ENCODE measurements around the gene PAOX. TPM values are rescaled to one million over a fixed set of nuclear protein-coding genes. Genes with fewer than 3 reads are reported as not detected.
A peak's percentile ranks its signal among the peaks of the same experiment; 100 is the strongest.

Gene PAOX
- total RNA-seq, 4 donors from 2014 or later, result 3.5 to 11.0 (median 9.9) TPM

DNA sequence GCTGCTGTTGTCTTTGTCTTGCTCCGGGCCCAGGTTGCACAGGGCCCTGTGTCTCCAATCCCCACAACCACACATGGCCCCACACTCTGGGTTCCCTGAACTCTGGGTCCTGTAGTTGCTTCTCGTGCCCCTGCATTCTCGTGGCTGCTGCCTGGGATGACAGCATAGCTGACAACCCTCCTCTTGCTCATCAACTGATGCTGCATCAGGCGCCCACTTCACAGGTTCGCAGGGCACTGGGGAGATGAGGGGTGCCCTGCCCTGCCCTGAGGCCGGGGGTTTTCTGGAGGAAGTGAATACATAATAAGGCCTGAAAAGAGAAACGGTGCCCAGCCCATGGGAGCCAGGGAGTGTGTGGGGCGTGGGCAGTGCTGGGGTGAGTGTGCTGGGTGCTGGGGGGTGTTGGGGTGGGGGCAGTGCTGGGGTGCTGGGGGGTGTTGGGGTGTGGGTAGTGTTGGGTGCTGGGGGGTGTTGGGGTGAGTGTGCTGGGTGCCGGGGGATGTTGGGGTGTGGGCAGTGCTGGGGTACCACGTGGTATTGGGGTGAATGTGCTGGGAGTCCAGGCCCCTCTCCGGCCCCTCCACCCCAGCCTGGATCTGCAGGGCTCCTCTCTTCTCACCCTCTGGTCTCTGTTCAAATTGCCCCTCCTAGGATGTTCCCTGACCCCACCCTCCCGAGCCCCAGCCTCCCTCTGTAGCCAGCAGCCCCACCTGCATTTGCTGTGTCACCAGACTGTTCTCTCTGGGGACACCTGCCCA lies 12.9 kb downstream of the PAOX start:
- 90 to 91% methylated on average over 10 to 12 of the region's 12 CpGs for WGBS, 2 donors
- TF ChIP-seq, protein P1, sequence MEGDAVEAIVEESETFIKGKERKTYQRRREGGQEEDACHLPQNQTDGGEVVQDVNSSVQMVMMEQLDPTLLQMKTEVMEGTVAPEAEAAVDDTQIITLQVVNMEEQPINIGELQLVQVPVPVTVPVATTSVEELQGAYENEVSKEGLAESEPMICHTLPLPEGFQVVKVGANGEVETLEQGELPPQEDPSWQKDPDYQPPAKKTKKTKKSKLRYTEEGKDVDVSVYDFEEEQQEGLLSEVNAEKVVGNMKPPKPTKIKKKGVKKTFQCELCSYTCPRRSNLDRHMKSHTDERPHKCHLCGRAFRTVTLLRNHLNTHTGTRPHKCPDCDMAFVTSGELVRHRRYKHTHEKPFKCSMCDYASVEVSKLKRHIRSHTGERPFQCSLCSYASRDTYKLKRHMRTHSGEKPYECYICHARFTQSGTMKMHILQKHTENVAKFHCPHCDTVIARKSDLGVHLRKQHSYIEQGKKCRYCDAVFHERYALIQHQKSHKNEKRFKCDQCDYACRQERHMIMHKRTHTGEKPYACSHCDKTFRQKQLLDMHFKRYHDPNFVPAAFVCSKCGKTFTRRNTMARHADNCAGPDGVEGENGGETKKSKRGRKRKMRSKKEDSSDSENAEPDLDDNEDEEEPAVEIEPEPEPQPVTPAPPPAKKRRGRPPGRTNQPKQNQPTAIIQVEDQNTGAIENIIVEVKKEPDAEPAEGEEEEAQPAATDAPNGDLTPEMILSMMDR (IDR thresholded peaks at IDR 0.05), result no peak
- no peak for TF ChIP-seq POLR2A (IDR thresholded peaks at IDR 0.05)
- Histone ChIP-seq H3K9me3 (no peaks in the 10 kb centered on the region), H3K36me3 (no peaks in the 10 kb centered on the region), H3K27me3 (no peaks in the 10 kb centered on the region), H3K27ac (no peak overlapping the region), H3K4me3 (replicated peaks in 1 of 3) (no peak overlapping the region), H3K4me1 (peaks cover 14 to 15% of the 10 kb centered on the region in 2 donors)
- DNase-seq, result no peak
- intact Hi-C loops (cut with DNase I), result no loop called here

DNA sequence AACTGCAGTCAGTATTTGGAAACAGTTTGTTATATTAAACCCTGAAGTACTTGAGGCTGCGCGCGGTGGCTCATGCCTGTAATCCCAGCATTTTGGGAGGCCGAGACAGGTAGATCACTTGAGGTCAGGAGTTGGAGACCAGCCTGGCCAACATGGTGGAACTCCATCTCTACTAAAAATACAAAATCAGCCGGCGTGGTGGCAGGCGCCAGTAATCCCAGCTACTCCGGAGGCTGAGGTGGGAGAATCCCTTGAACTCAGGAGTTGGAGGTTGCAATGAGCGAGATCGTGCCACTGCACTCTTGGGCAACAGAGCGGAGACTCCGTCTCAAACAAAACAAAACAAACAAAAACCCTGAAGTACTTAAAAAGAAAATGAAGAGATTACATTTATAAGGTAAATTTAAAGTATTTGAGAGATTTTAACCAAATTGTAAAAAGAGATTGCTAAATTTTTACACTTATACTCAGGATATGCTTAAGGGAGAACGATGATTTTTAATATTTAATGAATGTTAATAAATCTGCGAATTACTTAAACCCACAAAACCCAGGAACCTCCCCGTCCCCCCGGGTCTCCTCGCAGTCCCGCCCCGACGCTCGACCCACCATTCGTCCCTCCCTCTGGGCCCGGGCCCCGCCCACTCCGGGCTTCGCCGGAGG lies 14.5 kb downstream of the PAOX start:
- Histone ChIP-seq H3K27me3 (no peaks in the 10 kb centered on the region), H3K27ac (peak overlapping the region; percentile 0 to 62 (median 42)), H3K36me3 (peaks cover 0 to 4% of the 10 kb centered on the region in 2 donors), H3K4me1 (peaks cover 14 to 15% of the 10 kb centered on the region in 2 donors), H3K4me3 (replicated peaks in 1 of 3) (peak overlapping the region in 1 of 3 donors; percentile 70), H3K9me3 (no peaks in the 10 kb centered on the region)
- WGBS, 2 donors, result 19 to 24% methylated on average over 27 of the region's 27 CpGs
- intact Hi-C loops (cut with DNase I), result no loop called here
- no peak for TF ChIP-seq POLR2A (IDR thresholded peaks at IDR 0.05)
- TF ChIP-seq, protein P1 (IDR thresholded peaks at IDR 0.05), result no peak
- peak; percentile 56 to 58 for DNase-seq

DNA sequence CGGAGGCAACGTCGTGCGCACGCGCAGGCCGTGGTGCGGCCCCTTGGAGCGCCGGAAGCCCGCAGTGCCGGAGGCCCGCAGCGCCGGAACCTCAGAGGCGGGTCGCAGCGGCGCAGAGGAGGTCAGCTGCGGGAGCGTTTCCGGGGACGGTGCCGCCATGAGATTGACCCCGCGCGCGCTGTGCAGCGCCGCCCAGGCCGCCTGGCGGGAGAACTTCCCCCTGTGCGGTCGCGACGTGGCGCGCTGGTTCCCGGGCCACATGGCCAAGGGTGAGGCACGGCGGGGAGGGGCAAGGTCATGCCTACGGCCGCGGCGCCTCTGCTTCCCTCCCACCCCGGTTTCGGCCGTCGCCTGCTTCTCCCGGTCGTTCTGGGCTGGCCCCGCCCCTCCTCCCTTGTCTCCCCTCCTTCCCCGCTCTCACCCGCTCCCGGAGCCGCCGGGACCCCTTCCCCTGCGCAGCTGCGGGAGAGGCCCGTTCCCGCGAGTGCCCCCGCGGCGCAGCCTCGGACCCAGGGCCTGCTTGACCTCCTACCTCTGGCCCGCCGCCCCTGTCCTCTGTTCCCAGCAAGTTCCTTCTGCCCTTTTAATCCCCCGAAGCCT lies 15.1 kb downstream of the PAOX start, which contains the start of gene MTG1:
Gene MTG1, plus strand, starts transcription at position 94 of the 600 bp plus-strand sequence. Its CDS starts 64 bp downstream, at position 158.
- Histone ChIP-seq H3K27ac (peak within 1 kb of the TSS; percentile 0 to 67 (median 62)), H3K9me3 (no peaks in the 10 kb centered on the region), H3K27me3 (no peaks in the 10 kb centered on the region), H3K4me1 (peaks cover 14 to 15% of the 10 kb centered on the region in 2 donors), H3K36me3 (peaks cover 0 to 9% of the 10 kb centered on the region in 2 donors), H3K4me3 (replicated peaks in 1 of 3) (peak within 1 kb of the TSS; percentile 70 to 91 (median 77))
- TF ChIP-seq, protein P1 (IDR thresholded peaks at IDR 0.05), result peak in 3 of 6 experiments; percentile 13 to 35 (median 23)
- peak in 1 of 2 donors; percentile 83 for TF ChIP-seq POLR2A (IDR thresholded peaks at IDR 0.05)
- DNase-seq, result peak; percentile 94 to 96
- intact Hi-C loops (cut with DNase I), result no loop called here
- 0 to 1% methylated on average over 23 to 65 of the region's 69 CpGs for WGBS, 2 donors

DNA sequence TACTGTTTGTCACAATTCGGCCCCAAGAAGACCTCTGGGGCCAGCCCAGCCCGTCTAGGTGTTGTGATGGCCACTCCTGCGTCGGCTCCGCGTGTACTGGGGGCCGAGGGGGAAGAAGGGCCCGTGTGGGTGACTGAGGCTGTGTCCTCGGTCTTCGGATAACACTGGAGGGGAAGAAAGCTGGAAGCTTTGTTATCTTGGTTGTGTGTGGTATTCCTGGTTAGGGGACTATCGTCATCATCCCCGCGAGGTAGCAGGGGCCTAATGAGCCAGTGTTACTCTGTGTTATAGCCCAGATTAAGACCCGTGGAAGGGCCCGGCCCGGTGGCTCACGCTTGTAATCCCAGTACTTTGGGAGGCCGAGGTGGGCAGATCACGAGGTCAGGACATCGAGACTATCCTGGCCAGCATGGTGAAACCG lies 15.7 kb downstream of the PAOX start:
- intact Hi-C loops (cut with DNase I), result no loop called here
- DNase-seq, result no peak
- Histone ChIP-seq H3K27me3 (no peaks in the 10 kb centered on the region), H3K27ac (peak overlapping the region in 1 of 3 donors; percentile 67), H3K36me3 (peaks cover 0 to 14% of the 10 kb centered on the region in 2 donors), H3K9me3 (no peaks in the 10 kb centered on the region), H3K4me3 (replicated peaks in 1 of 3) (peak overlapping the region; percentile 70 to 91 (median 77)), H3K4me1 (peaks cover 14 to 15% of the 10 kb centered on the region in 2 donors)
- TF ChIP-seq, protein P1 (IDR thresholded peaks at IDR 0.05), result no peak
- no peak for TF ChIP-seq POLR2A (IDR thresholded peaks at IDR 0.05)
- 27 to 31% methylated on average over 20 to 21 of the region's 21 CpGs for WGBS, 2 donors

All from thyroid gland (tissue), 4 donors.